ENCODE measurements around the gene UNC5C. TPM values are rescaled to one million over a fixed set of nuclear protein-coding genes. Genes with fewer than 3 reads are reported as not detected.

UNC5C gene
- total RNA-seq, 2 experiments from 2014 or later: not detected

- ChIA-PET POLR2A (no interaction called here), CTCF (no interaction called here)
- Histone ChIP-seq H3K27ac (ENCODE audit: low read depth in 1 of 2, low read length in 2 of 2) (no peak overlapping the region), H3K9me3 (ENCODE audit: control insufficient read depth in 1 of 2, insufficient read depth in 1 of 2, low read length in 2 of 2) (no peaks in the 10 kb centered on the region), H3K36me3 (ENCODE audit: insufficient read depth, low read length) (no peaks in the 10 kb centered on the region), H3K4me1 (ENCODE audit: insufficient read depth, low read length) (no peaks in the 10 kb centered on the region), H3K27me3 (ENCODE audit: control insufficient read depth in 1 of 2, insufficient read depth in 2 of 2, low read length in 2 of 2) (no peaks in the 10 kb centered on the region), H3K4me3 (ENCODE audit: low read length) (no peak overlapping the region)
- Mint-ChIP-seq H3K27ac (no peak overlapping the region), H3K27me3 (no peaks in the 10 kb centered on the region), H3K4me1 (ENCODE audit: low read depth) (no peaks in the 10 kb centered on the region), H3K9me3 (no peaks in the 10 kb centered on the region), H3K36me3 (ENCODE audit: low read depth) (no peaks in the 10 kb centered on the region), H3K4me3 (no peak overlapping the region)
- no peak for DNase-seq
- intact Hi-C loops (cut with DNase I, micrococcal nuclease): no loop called here
- ATAC-seq (ENCODE audit: poor library complexity): no peak
- TF ChIP-seq, protein P1, sequence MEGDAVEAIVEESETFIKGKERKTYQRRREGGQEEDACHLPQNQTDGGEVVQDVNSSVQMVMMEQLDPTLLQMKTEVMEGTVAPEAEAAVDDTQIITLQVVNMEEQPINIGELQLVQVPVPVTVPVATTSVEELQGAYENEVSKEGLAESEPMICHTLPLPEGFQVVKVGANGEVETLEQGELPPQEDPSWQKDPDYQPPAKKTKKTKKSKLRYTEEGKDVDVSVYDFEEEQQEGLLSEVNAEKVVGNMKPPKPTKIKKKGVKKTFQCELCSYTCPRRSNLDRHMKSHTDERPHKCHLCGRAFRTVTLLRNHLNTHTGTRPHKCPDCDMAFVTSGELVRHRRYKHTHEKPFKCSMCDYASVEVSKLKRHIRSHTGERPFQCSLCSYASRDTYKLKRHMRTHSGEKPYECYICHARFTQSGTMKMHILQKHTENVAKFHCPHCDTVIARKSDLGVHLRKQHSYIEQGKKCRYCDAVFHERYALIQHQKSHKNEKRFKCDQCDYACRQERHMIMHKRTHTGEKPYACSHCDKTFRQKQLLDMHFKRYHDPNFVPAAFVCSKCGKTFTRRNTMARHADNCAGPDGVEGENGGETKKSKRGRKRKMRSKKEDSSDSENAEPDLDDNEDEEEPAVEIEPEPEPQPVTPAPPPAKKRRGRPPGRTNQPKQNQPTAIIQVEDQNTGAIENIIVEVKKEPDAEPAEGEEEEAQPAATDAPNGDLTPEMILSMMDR (IDR thresholded peaks at IDR 0.05): no peak
Observed at GRCh38 chr4:95250544-95251137, 298.1 kb downstream of the UNC5C start.

- ATAC-seq (ENCODE audit: poor library complexity) (no peak), DNase-seq (no peak)
- no peak overlapping the region for H3K4me3 Mint-ChIP-seq
- H3K4me1 ChIP-seq (ENCODE audit: insufficient read depth, low read length): no peaks in the 10 kb centered on the region
- CTCF ChIA-PET: no interaction called here
- no peaks in the 10 kb centered on the region for H3K36me3 ChIP-seq (ENCODE audit: insufficient read depth, low read length)
- H3K36me3 Mint-ChIP-seq (ENCODE audit: low read depth): no peaks in the 10 kb centered on the region
- no peak overlapping the region for H3K27ac ChIP-seq (ENCODE audit: low read depth in 1 of 2, low read length in 2 of 2)
- H3K27ac Mint-ChIP-seq: no peak overlapping the region
- TF ChIP-seq, protein P1 (IDR thresholded peaks at IDR 0.05): no peak
- no peaks in the 10 kb centered on the region for H3K27me3 Mint-ChIP-seq
- no peak overlapping the region for H3K4me3 ChIP-seq (ENCODE audit: low read length)
- intact Hi-C loops (cut with DNase I, micrococcal nuclease): no loop called here
- no peaks in the 10 kb centered on the region for H3K9me3 ChIP-seq (ENCODE audit: control insufficient read depth in 1 of 2, insufficient read depth in 1 of 2, low read length in 2 of 2)
- H3K9me3 Mint-ChIP-seq: no peaks in the 10 kb centered on the region
- no peaks in the 10 kb centered on the region for H3K27me3 ChIP-seq (ENCODE audit: control insufficient read depth in 1 of 2, insufficient read depth in 2 of 2, low read length in 2 of 2)
- POLR2A ChIA-PET: no interaction called here
- H3K4me1 Mint-ChIP-seq (ENCODE audit: low read depth): no peaks in the 10 kb centered on the region
Observed at GRCh38 chr4:95249426-95250021, 299.2 kb downstream of the UNC5C start.

GRCh38 chr4:95248720-95249425 lies 299.9 kb downstream of the UNC5C start:
- intact Hi-C loops (cut with DNase I, micrococcal nuclease): no loop called here
- ATAC-seq (ENCODE audit: poor library complexity) (no peak), DNase-seq (no peak)
- no peak overlapping the region for H3K27ac Mint-ChIP-seq
- Histone ChIP-seq H3K4me3 (ENCODE audit: low read length) (no peak overlapping the region), H3K9me3 (ENCODE audit: control insufficient read depth in 1 of 2, insufficient read depth in 1 of 2, low read length in 2 of 2) (no peaks in the 10 kb centered on the region), H3K4me1 (ENCODE audit: insufficient read depth, low read length) (no peaks in the 10 kb centered on the region), H3K36me3 (ENCODE audit: insufficient read depth, low read length) (no peaks in the 10 kb centered on the region), H3K27me3 (ENCODE audit: control insufficient read depth in 1 of 2, insufficient read depth in 2 of 2, low read length in 2 of 2) (no peaks in the 10 kb centered on the region), H3K27ac (ENCODE audit: low read depth in 1 of 2, low read length in 2 of 2) (no peak overlapping the region)
- H3K9me3 Mint-ChIP-seq: no peaks in the 10 kb centered on the region
- H3K27me3 Mint-ChIP-seq: no peaks in the 10 kb centered on the region
- ChIA-PET POLR2A (no interaction called here), CTCF (no interaction called here)
- TF ChIP-seq, protein P1 (IDR thresholded peaks at IDR 0.05): no peak
- no peaks in the 10 kb centered on the region for H3K4me1 Mint-ChIP-seq (ENCODE audit: low read depth)
- H3K36me3 Mint-ChIP-seq (ENCODE audit: low read depth): no peaks in the 10 kb centered on the region
- H3K4me3 Mint-ChIP-seq: no peak overlapping the region
